Left ventricle myocardium inferior (tissue), 1 donor: Measurements from ENCODE around the gene RAB7A. TPM values are rescaled to one million over a fixed set of nuclear protein-coding genes. Genes with fewer than 3 reads are reported as not detected.
A peak's percentile ranks its signal among the peaks of the same experiment; 100 is the strongest.
"Not testable (repeated sequence)": the region's sequence is repeated elsewhere in the genome, so short reads cannot be mapped to it uniquely, and the experiment has no call there.

ENCODE experiments used
- DNase-seq: peaks from one replicate; pipeline ENCODE4 v3.0.0-alpha.2; 2020
- H3K27ac ChIP-seq: fragments of 200-600 bp; replicated peaks from 2 replicates; pipeline ENCODE4 v1.8.0; 2021
- H3K27me3 ChIP-seq: fragments of 200-600 bp; 2 replicates; pipeline ENCODE4 v1.8.0; 2021; ENCODE audit warnings: low read depth
- H3K36me3 ChIP-seq: fragments of 200-600 bp; 2 replicates; pipeline ENCODE4 v1.8.0; 2021
- H3K4me1 ChIP-seq: fragments of 200-600 bp; 2 replicates; pipeline ENCODE4 v1.8.0; 2021
- H3K4me3 ChIP-seq: fragments of 200-600 bp; 2 replicates; pipeline ENCODE4 v1.8.0; 2021; ENCODE audit warnings: mild to moderate bottlenecking, moderate library complexity
- H3K9me3 ChIP-seq: fragments of 200-600 bp; replicated peaks from 2 replicates; pipeline ENCODE4 v1.8.0; 2021
- CTCF ChIP-seq: fragments of 200-600 bp; IDR thresholded peaks from 2 replicates; pipeline ENCODE4 v1.8.0; 2021; ENCODE audit warnings: antibody characterized with exemption, mild to moderate bottlenecking, borderline replicate concordance
- intact Hi-C: fragments of 100-400 bp; cut with micrococcal nuclease; formaldehyde crosslinking; loops from one replicate; pipeline ENCODE4 v1.11.0; 2022
- total RNA-seq: library from RNA; stranded (reverse); fragmentation: NEBNext Ultra II Directional; extraction: Animal tissue kit (Norgen Biotek cat#: 25700); gene quantifications from one replicate; pipeline ENCODE4 v1.2.1, GENCODE V29; 2021
- donor health status: DM: no; HTN: yes; CAD: no; lungs with severe emphysema.

Gene RAB7A
- total RNA-seq, 1 donor from 2014 or later, result 242 TPM

GRCh38 chr3:128768471-128768870 lies 42.5 kb downstream of the RAB7A start:
- no peak for TF ChIP-seq CTCF
- intact Hi-C loops, result no loop called here
- DNase-seq, result no peak
- Histone ChIP-seq H3K27me3 (no peaks in the 10 kb centered on the region), H3K4me3 (no peak overlapping the region), H3K4me1 (peaks cover 85% of the 10 kb centered on the region), H3K9me3 (no peaks in the 10 kb centered on the region), H3K36me3 (no peaks in the 10 kb centered on the region), H3K27ac (no peak overlapping the region)

- no peak for DNase-seq
- H3K9me3 ChIP-seq, result no peaks in the 10 kb centered on the region
- intact Hi-C loops, result no loop called here
- no peaks in the 10 kb centered on the region for H3K27me3 ChIP-seq
- H3K4me1 ChIP-seq, result peaks cover 85% of the 10 kb centered on the region
- peak overlapping the region; percentile 0 for H3K27ac ChIP-seq
- no peak overlapping the region for H3K4me3 ChIP-seq
- TF ChIP-seq CTCF, result no peak
- H3K36me3 ChIP-seq, result no peaks in the 10 kb centered on the region
These were observed 44.4 kb downstream of the RAB7A start for GRCh38 chr3:128770387-128770786.

GRCh38 chr3:128773189-128773588 lies 47.2 kb downstream of the RAB7A start:
- H3K4me3 ChIP-seq, H3K9me3 ChIP-seq, H3K27me3 ChIP-seq, DNase-seq, H3K36me3 ChIP-seq, H3K27ac ChIP-seq, intact Hi-C loops: not testable (repeated sequence)
- peaks cover 88% of the 10 kb centered on the region for H3K4me1 ChIP-seq

GRCh38 chr3:128773592-128773991 lies 47.6 kb downstream of the RAB7A start:
- intact Hi-C loops, H3K36me3 ChIP-seq, H3K9me3 ChIP-seq, H3K4me3 ChIP-seq, H3K27me3 ChIP-seq, DNase-seq, H3K27ac ChIP-seq: not testable (repeated sequence)
- peaks cover 88% of the 10 kb centered on the region for H3K4me1 ChIP-seq

- Histone ChIP-seq H3K4me3 (no peak overlapping the region), H3K27ac (no peak overlapping the region), H3K36me3 (no peaks in the 10 kb centered on the region), H3K27me3 (no peaks in the 10 kb centered on the region), H3K9me3 (no peaks in the 10 kb centered on the region), H3K4me1 (peaks cover 88% of the 10 kb centered on the region)
- intact Hi-C loops, result no loop called here
- TF ChIP-seq CTCF, result no peak
- DNase-seq, result no peak
These were observed 49.3 kb downstream of the RAB7A start for GRCh38 chr3:128775241-128775640.

GRCh38 chr3:128775906-128776542 lies 50.0 kb downstream of the RAB7A start:
- intact Hi-C loops, result no loop called here
- no peak for TF ChIP-seq CTCF
- no peak overlapping the region for H3K4me3 ChIP-seq
- no peaks in the 10 kb centered on the region for H3K36me3 ChIP-seq
- no peak for DNase-seq
- H3K4me1 ChIP-seq, result peaks cover 88% of the 10 kb centered on the region
- no peaks in the 10 kb centered on the region for H3K27me3 ChIP-seq
- H3K9me3 ChIP-seq, result no peaks in the 10 kb centered on the region
- no peak overlapping the region for H3K27ac ChIP-seq
